ENCODE measurements around the gene PDRG1. TPM values are rescaled to one million over a fixed set of nuclear protein-coding genes. Genes with fewer than 3 reads are reported as not detected.
"Not testable (repeated sequence)": the region's sequence is repeated elsewhere in the genome, so short reads cannot be mapped to it uniquely, and the experiment has no call there.

The PDRG1 gene
- polyA plus RNA-seq, 1 experiment = 16.5 TPM

GRCh38 chr20:31922588-31922987 is 29.3 kb downstream of the PDRG1 start:
- CTCF ChIA-PET = interaction anchor here (0.7 to 1.7 kb wide), 2 partner anchors 8 to 169 kb away, joined by 3 to 5 read pairs; no protein-coding TSS in a partner anchor
- POLR2A ChIA-PET = no interaction called here
- no peak overlapping the region for H3K4me3 ChIP-seq (ENCODE audit: low read depth, low read length)
- H3K36me3 ChIP-seq (ENCODE audit: control insufficient read depth, insufficient read depth, low read length) = no peaks in the 10 kb centered on the region
- DNase-seq (ENCODE audit: low read depth) = no peak
- H3K27me3 ChIP-seq (ENCODE audit: control insufficient read depth, insufficient read depth, low read length) = peaks cover 12% of the 10 kb centered on the region
- TF ChIP-seq, protein P1, sequence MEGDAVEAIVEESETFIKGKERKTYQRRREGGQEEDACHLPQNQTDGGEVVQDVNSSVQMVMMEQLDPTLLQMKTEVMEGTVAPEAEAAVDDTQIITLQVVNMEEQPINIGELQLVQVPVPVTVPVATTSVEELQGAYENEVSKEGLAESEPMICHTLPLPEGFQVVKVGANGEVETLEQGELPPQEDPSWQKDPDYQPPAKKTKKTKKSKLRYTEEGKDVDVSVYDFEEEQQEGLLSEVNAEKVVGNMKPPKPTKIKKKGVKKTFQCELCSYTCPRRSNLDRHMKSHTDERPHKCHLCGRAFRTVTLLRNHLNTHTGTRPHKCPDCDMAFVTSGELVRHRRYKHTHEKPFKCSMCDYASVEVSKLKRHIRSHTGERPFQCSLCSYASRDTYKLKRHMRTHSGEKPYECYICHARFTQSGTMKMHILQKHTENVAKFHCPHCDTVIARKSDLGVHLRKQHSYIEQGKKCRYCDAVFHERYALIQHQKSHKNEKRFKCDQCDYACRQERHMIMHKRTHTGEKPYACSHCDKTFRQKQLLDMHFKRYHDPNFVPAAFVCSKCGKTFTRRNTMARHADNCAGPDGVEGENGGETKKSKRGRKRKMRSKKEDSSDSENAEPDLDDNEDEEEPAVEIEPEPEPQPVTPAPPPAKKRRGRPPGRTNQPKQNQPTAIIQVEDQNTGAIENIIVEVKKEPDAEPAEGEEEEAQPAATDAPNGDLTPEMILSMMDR (IDR thresholded peaks at IDR 0.05; ENCODE audit: insufficient read depth, low read depth, low read length) = no peak

- POLR2A ChIA-PET = no interaction called here
- CTCF ChIA-PET = interaction anchor here (0.5 to 0.7 kb wide), 2 partner anchors 18 to 169 kb away, joined by 3 to 4 read pairs; no protein-coding TSS in a partner anchor
- Histone ChIP-seq H3K4me3 (ENCODE audit: low read depth, low read length) (no peak overlapping the region), H3K27me3 (ENCODE audit: control insufficient read depth, insufficient read depth, low read length) (peaks cover 12% of the 10 kb centered on the region), H3K36me3 (ENCODE audit: control insufficient read depth, insufficient read depth, low read length) (no peaks in the 10 kb centered on the region)
- DNase-seq (ENCODE audit: low read depth) = no peak
- TF ChIP-seq, protein P1 (IDR thresholded peaks at IDR 0.05; ENCODE audit: insufficient read depth, low read depth, low read length) = no peak
These were observed 29.7 kb downstream of the PDRG1 start for GRCh38 chr20:31922181-31922580.

DNA sequence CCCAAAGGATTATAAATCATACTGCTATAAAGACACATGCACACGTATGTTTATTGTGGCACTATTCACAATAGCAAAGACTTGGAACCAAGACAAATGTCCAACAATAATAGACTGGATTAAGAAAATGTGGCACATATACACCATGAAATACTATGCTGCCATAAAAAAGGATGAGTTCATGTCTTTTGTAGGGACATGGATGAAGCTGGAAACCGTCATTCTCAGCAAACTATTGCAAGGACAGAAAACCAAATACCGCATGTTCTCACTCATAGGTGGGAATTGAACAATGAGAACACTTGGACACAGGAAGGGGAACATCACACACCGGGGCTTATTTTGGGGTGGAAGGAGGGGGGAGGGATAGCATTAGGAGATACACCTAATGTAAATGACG is 30.4 kb downstream of the PDRG1 start:
- CTCF ChIA-PET; H3K4me3 ChIP-seq (ENCODE audit: low read depth, low read length); POLR2A ChIA-PET; DNase-seq (ENCODE audit: low read depth); H3K36me3 ChIP-seq (ENCODE audit: control insufficient read depth, insufficient read depth, low read length): not testable (repeated sequence)
- H3K27me3 ChIP-seq (ENCODE audit: control insufficient read depth, insufficient read depth, low read length) = peaks cover 12% of the 10 kb centered on the region

GRCh38 chr20:31920275-31920855 is 31.5 kb downstream of the PDRG1 start:
- POLR2A ChIA-PET = no interaction called here
- Histone ChIP-seq H3K27me3 (ENCODE audit: control insufficient read depth, insufficient read depth, low read length) (peaks cover 13% of the 10 kb centered on the region), H3K36me3 (ENCODE audit: control insufficient read depth, insufficient read depth, low read length) (no peaks in the 10 kb centered on the region), H3K4me3 (ENCODE audit: low read depth, low read length) (no peak overlapping the region)
- TF ChIP-seq, protein P1 (IDR thresholded peaks at IDR 0.05; ENCODE audit: insufficient read depth, low read depth, low read length) = no peak
- no peak for DNase-seq (ENCODE audit: low read depth)
- CTCF ChIA-PET = interaction anchor here (0.9 kb wide), 1 partner anchor 32 kb away, joined by 4 read pairs; the partner anchor contains the start of gene PDRG1

GRCh38 chr20:31919410-31920155 is 32.3 kb downstream of the PDRG1 start:
- TF ChIP-seq, protein P1 (IDR thresholded peaks at IDR 0.05; ENCODE audit: insufficient read depth, low read depth, low read length) = no peak
- DNase-seq (ENCODE audit: low read depth) = no peak
- ChIA-PET CTCF (interaction anchor here (0.6 to 1.3 kb wide), 3 partner anchors 8 to 28 kb away, joined by 3 to 5 read pairs (median 4); no protein-coding TSS in a partner anchor), POLR2A (no interaction called here)
- no peak overlapping the region for H3K4me3 ChIP-seq (ENCODE audit: low read depth, low read length)
- no peaks in the 10 kb centered on the region for H3K36me3 ChIP-seq (ENCODE audit: control insufficient read depth, insufficient read depth, low read length)
- peaks cover 13% of the 10 kb centered on the region for H3K27me3 ChIP-seq (ENCODE audit: control insufficient read depth, insufficient read depth, low read length)
